K562 (cell line): ENCODE results near the gene HBEGF. TPM values are rescaled to one million over a fixed set of nuclear protein-coding genes. Genes with fewer than 3 reads are reported as not detected.

ENCODE experiments used
- ARID1B ChIP-seq: fragments of 450-650 bp; IDR thresholded peaks from 2 replicates; pipeline ENCODE4 v1.6.1; 2016; ENCODE audit warnings: antibody characterized with exemption, mild to moderate bottlenecking, inconsistent platforms
- BDP1 ChIP-seq: IDR thresholded peaks from 3 replicates; pipeline ENCODE4 v1.6.1; 2011; ENCODE audit not compliant: insufficient read length, insufficient read depth
- BHLHE40 ChIP-seq: IDR thresholded peaks from 2 replicates; pipeline ENCODE4 v1.6.1; 2011; ENCODE audit warnings: low read length, improper control_type of control experiment
- CHCHD3 ChIP-seq: fragments of 250-450 bp; sonication (Bioruptor Pico); IDR thresholded peaks from 2 replicates; pipeline ENCODE4 v2.1.2; 2022; ENCODE audit warnings: mild to moderate bottlenecking
- DPF2 ChIP-seq: fragments of 450-650 bp; IDR thresholded peaks from 2 replicates; pipeline ENCODE4 v1.6.1; 2016
- ELF1 ChIP-seq: fragments of 200-800 bp; sonication (Bioruptor generic); IDR thresholded peaks from 2 replicates; pipeline ENCODE4 v1.6.1; 2016; ENCODE audit warnings: missing genetic modification characterization, missing compliant biosample characterization
- HCFC1 ChIP-seq: IDR thresholded peaks from 2 replicates; pipeline ENCODE4 v1.6.1; 2012; ENCODE audit warnings: low read depth, low read length, improper control_type of control experiment
- HNRNPH1 ChIP-seq: fragments of 200-400 bp; formaldehyde crosslinking; optimal IDR thresholded peaks from 2 replicates; pipeline ENCODE3; 2017; ENCODE audit warnings: low read depth, mild to moderate bottlenecking, low read length, moderate library complexity
- KDM2B ChIP-seq: fragments of 250-450 bp; sonication (Bioruptor Pico); IDR thresholded peaks from 2 replicates; pipeline ENCODE4 v1.8.0; 2021; ENCODE audit warnings: mild to moderate bottlenecking, moderate library complexity
- KDM5B ChIP-seq: fragments of 200-600 bp; sonication (generic); IDR thresholded peaks from 2 replicates; pipeline ENCODE4 v1.6.1; 2012; ENCODE audit warnings: low read depth, mild to moderate bottlenecking, moderate library complexity, low read length, control low read depth, inconsistent platforms; ENCODE audit not compliant: insufficient replicate concordance
- MBD2 ChIP-seq: sonication (generic); IDR thresholded peaks from 2 replicates; pipeline ENCODE4 v1.6.1; 2016; ENCODE audit warnings: low read depth, borderline replicate concordance
- MYC ChIP-seq, 2 experiments: fragments of 250-450 bp in 1 of 2; sonication (Bioruptor Pico) in 1 of 2; IDR thresholded peaks; 2 replicates each; pipeline versions ENCODE4 v1.5.1 to v1.6.1; 2012 to 2021; ENCODE audit warnings: low read depth in 2 of 2, borderline replicate concordance in 1 of 2, improper control_type of control experiment in 1 of 2, low read length in 1 of 2, mild to moderate bottlenecking in 1 of 2, moderate library complexity in 1 of 2
- NFATC3 ChIP-seq: fragments of 450-650 bp; IDR thresholded peaks from 2 replicates; pipeline ENCODE4 v1.6.1; 2017; ENCODE audit warnings: mild to moderate bottlenecking
- PRPF4 ChIP-seq: fragments of 200-400 bp; formaldehyde crosslinking; IDR thresholded peaks from one replicate; pipeline ENCODE4 v1.6.1; 2017; ENCODE audit warnings: low read length, low read depth, mild to moderate bottlenecking; ENCODE audit not compliant: insufficient read depth, poor library complexity, severe bottlenecking
- PTBP1 ChIP-seq: fragments of 200-400 bp; formaldehyde crosslinking; IDR thresholded peaks from 2 replicates; pipeline ENCODE4 v1.6.1; 2017; ENCODE audit warnings: low read depth, low read length
- RREB1 ChIP-seq: fragments of 250-450 bp; sonication (Bioruptor Pico); IDR thresholded peaks from 2 replicates; pipeline ENCODE4 v1.4.0; 2020
- SLC30A9 ChIP-seq: fragments of 250-450 bp; sonication (Bioruptor Pico); IDR thresholded peaks from 2 replicates; pipeline ENCODE4 v1.8.0; 2022; ENCODE audit warnings: mild to moderate bottlenecking, moderate library complexity
- SRSF7 ChIP-seq: fragments of 200-400 bp; formaldehyde crosslinking; optimal IDR thresholded peaks from 2 replicates; pipeline ENCODE3; 2017; ENCODE audit warnings: mild to moderate bottlenecking, low read depth, low read length
- SRSF9 ChIP-seq: fragments of 200-400 bp; formaldehyde crosslinking; IDR thresholded peaks from 2 replicates; pipeline ENCODE4 v1.6.1; 2017; ENCODE audit warnings: low read depth, low read length, borderline replicate concordance
- TEAD2 ChIP-seq: fragments of 450-650 bp; IDR thresholded peaks from 2 replicates; pipeline ENCODE4 v1.6.1; 2016; ENCODE audit warnings: missing genetic modification characterization, control low read depth, missing compliant biosample characterization
- THRAP3 ChIP-seq: fragments of 450-650 bp; IDR thresholded peaks from 2 replicates; pipeline ENCODE4 v1.6.1; 2016; ENCODE audit warnings: mild to moderate bottlenecking, inconsistent platforms, borderline replicate concordance
- ZFPM2 ChIP-seq: fragments of 250-450 bp; sonication (Bioruptor Pico); IDR thresholded peaks from 2 replicates; pipeline ENCODE4 v1.5.1; 2022; ENCODE audit warnings: mild to moderate bottlenecking
- ZNF174 ChIP-seq: fragments of 250-450 bp; sonication (Bioruptor Pico); IDR thresholded peaks from 2 replicates; pipeline ENCODE4 v1.4.0; 2020; ENCODE audit warnings: mild to moderate bottlenecking
- ZNF232 ChIP-seq: sonication (generic); formaldehyde crosslinking; IDR thresholded peaks from 2 replicates; pipeline ENCODE4 v1.8.0; 2022; ENCODE audit warnings: mild to moderate bottlenecking, missing genetic modification reagents
- polyA plus RNA-seq, 8 experiments: library from polyadenylated mRNA; depleted of rRNA in 4 of 8; stranded (reverse) in 5 of 8; unstranded in 3 of 8; fragments of >200 nt; fragmentation: Nextera tagmentation in 2 of 8; fragmentation: Illumina TruSeq in 1 of 8; extraction: Ambion mirVana in 2 of 8; extraction: Trizol in 1 of 8; gene quantifications; 2 replicates each; pipeline versions ENCODE4 v1.2.1 to v1.2.3, GENCODE V29; 2011 to 2014; ENCODE audit warnings: inconsistent platforms in 1 of 8, missing spikeins in 1 of 8
- total RNA-seq, 7 experiments: library from RNA; depleted of rRNA in 6 of 7; stranded (reverse); fragments of >200 nt in 6 of 7; fragmentation: Illumina TruSeq in 2 of 7; extraction: Trizol in 2 of 7; gene quantifications; 2 replicates each; pipeline versions ENCODE4 v1.2.1 to v1.2.3, GENCODE V29; 2011 to 2021; ENCODE audit warnings: low replicate concordance in 1 of 7

Gene HBEGF
- total and polyA plus RNA-seq, 9 of the 15 experiments (the other 6 are each of a cell fraction or from before 2014, with no cell fraction given) = 0.11 to 1.1 (median 0.60) TPM

GRCh38 chr5:140302786-140303639, 43.4 kb downstream of the HBEGF start, which contains the start of gene PFDN1 (continued):
- TF ChIP-seq HNRNPH1 (no peak), KDM2B (no peak), CHCHD3 (CRISPR knock-in tag) (no peak), ELF1 (tag) (no peak), ARID1B (peak; percentile 53; the same call in 1 of the 2 replicates), THRAP3 (no peak), RREB1 (CRISPR knock-in tag) (no peak), ZFPM2 (no peak), KDM5B (peak; percentile 80), HCFC1 (peak; percentile 61), NFATC3 (no peak), ZNF174 (CRISPR knock-in tag) (no peak), SRSF7 (no peak), PRPF4 (no peak), SLC30A9 (CRISPR knock-in tag) (no peak), BDP1 (no peak), DPF2 (peak; percentile 78), SRSF9 (no peak), MYC (IDR thresholded peaks at IDR 0.05; ENCODE audit: low read depth, low read length) (peak; percentile 76), MYC (CRISPR knock-in tag; IDR thresholded peaks at IDR 0.05; ENCODE audit: borderline replicate concordance, low read depth) (no peak), ZNF232 (CRISPR knock-in tag) (no peak), BHLHE40 (no peak), MBD2 (no peak; the same call in 1 of the 2 replicates), PTBP1 (no peak), TEAD2 (tag) (no peak)
